ENCODE results near the gene SNX30.

SNX30 gene

DNA sequence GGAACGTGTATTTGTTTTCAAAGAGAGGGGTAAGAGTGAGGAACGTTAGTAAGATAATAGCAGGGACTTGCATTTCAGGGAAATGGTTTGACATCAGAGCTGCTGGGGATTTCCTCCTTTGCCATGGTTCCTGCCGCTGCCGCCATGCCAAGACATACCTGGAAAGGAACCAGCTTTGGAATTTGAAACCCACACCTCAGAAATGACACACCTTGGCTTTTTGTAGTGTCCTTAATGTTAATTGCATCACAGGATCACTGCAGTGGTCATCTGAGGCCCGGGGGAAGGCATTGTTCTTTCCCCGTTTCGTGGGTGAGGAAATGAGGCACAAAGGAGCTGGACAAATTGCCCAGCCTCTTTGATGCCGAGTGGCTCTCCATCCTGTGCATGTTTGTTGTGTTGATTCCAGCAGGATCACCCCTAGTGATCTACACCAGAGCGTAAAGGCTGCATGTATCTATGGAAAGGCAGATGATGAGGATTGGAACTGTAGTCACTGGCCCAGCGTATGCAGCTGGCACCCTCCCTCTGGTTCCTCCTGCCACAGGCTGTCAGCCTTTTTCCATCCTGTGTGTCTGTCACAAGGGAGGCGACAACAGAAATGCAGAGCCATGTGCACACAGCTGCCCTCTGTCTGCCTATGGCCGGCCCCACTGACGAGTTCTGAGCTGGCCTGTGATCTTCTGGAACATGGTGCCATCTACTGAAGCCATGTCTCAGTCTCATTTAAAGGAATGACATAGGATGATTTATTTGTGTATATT, 102.4 kb downstream of the SNX30 start:
- no peak overlapping the region for H3K27ac ChIP-seq (ENCODE audit: extremely low read depth, low read depth, low read length)
- CTCF ChIA-PET = interaction anchor here (0.6 kb wide), 1 partner anchor 68 kb away, joined by 4 read pairs; no protein-coding TSS in a partner anchor
- POLR2A ChIA-PET = no interaction called here
- no peaks in the 10 kb centered on the region for H3K4me1 ChIP-seq (ENCODE audit: control insufficient read depth, insufficient read depth, low read length)
- no peak for TF ChIP-seq KLF8 (tag by site-specific recombination; IDR thresholded peaks at IDR 0.05)
- TF ChIP-seq ZNF785 (tag by site-specific recombination; IDR thresholded peaks at IDR 0.05) = no peak
- TF ChIP-seq, protein P1, sequence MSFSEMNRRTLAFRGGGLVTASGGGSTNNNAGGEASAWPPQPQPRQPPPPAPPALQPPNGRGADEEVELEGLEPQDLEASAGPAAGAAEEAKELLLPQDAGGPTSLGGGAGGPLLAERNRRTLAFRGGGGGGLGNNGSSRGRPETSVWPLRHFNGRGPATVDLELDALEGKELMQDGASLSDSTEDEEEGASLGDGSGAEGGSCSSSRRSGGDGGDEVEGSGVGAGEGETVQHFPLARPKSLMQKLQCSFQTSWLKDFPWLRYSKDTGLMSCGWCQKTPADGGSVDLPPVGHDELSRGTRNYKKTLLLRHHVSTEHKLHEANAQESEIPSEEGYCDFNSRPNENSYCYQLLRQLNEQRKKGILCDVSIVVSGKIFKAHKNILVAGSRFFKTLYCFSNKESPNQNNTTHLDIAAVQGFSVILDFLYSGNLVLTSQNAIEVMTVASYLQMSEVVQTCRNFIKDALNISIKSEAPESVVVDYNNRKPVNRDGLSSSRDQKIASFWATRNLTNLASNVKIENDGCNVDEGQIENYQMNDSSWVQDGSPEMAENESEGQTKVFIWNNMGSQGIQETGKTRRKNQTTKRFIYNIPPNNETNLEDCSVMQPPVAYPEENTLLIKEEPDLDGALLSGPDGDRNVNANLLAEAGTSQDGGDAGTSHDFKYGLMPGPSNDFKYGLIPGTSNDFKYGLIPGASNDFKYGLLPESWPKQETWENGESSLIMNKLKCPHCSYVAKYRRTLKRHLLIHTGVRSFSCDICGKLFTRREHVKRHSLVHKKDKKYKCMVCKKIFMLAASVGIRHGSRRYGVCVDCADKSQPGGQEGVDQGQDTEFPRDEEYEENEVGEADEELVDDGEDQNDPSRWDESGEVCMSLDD (tag by site-specific recombination; IDR thresholded peaks at IDR 0.05) = no peak
- no peak for TF ChIP-seq ZSCAN30 (tag by site-specific recombination; IDR thresholded peaks at IDR 0.05)
- no peak for TF ChIP-seq ZNF202 (tag by site-specific recombination; IDR thresholded peaks at IDR 0.05; ENCODE audit: borderline replicate concordance)
- no peak for TF ChIP-seq ZNF302 (tag by site-specific recombination; IDR thresholded peaks at IDR 0.05; ENCODE audit: low read depth)
- TF ChIP-seq ZNF560 (tag by site-specific recombination; IDR thresholded peaks at IDR 0.05; ENCODE audit: borderline replicate concordance) = no peak
- TF ChIP-seq ZFP3 (tag by site-specific recombination; IDR thresholded peaks at IDR 0.05; ENCODE audit: low read depth) = no peak
- TF ChIP-seq YY2 (tag by site-specific recombination; IDR thresholded peaks at IDR 0.05) = no peak
- H3K4me3 ChIP-seq (ENCODE audit: low read depth, low read length) = no peak overlapping the region
- H3K36me3 ChIP-seq (ENCODE audit: control insufficient read depth in 2 of 2, insufficient read depth in 1 of 2, low read length in 2 of 2) = peaks cover 0 to 42% of the 10 kb centered on the region in 2 experiments; a peak in 1 of 3 replicates
- H3K9me3 ChIP-seq (ENCODE audit: control insufficient read depth, insufficient read depth, low read depth, low read length) = no peaks in the 10 kb centered on the region

DNA sequence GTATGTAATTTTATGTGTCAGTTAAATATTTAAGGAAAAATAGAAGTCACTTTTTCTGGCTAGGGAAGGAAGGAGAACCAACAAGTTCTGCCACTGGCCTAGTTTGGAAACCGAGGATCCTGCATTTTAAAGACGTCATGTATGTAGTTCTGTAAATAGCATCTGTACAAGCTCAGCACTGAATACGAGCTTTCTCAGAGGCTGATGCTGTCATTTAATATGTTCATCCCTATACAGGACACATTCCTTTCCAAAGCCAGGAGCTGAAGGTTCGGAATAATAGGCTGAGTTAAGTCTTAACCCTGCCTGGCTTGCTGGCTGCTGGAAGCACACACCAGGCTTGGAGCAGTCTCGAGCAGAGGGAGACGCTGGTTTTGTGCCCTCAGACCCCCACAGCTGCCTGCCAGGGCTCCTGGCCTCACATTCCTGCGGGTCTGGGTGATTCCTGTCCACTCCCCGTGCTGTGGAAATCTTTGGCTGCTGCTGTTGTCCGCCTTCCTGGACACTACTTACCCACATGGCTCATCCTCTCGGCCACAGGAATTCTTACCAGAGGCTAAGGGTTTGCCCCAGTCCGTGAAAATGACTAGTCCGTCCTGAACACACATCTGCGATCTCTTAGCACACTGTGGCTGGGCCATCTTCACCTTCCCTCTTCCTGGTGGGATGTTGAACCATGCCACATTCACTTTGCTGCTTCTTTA, 103.5 kb downstream of the SNX30 start:
- H3K27ac ChIP-seq (ENCODE audit: extremely low read depth, low read depth, low read length) = no peak overlapping the region
- no peaks in the 10 kb centered on the region for H3K4me1 ChIP-seq (ENCODE audit: control insufficient read depth, insufficient read depth, low read length)
- no peaks in the 10 kb centered on the region for H3K9me3 ChIP-seq (ENCODE audit: control insufficient read depth, insufficient read depth, low read depth, low read length)
- H3K4me3 ChIP-seq (ENCODE audit: low read depth, low read length) = no peak overlapping the region
- H3K36me3 ChIP-seq (ENCODE audit: control insufficient read depth in 2 of 2, insufficient read depth in 1 of 2, low read length in 2 of 2) = peaks cover 0 to 42% of the 10 kb centered on the region in 2 experiments; a peak in 1 of 3 replicates
- ChIA-PET POLR2A (no interaction called here), CTCF (no interaction called here)
- TF ChIP-seq ZNF366 (tag by site-specific recombination; conservative IDR thresholded peaks at IDR 0.05) (no peak), ZSCAN30 (tag by site-specific recombination; IDR thresholded peaks at IDR 0.05) (no peak), RBAK (tag by site-specific recombination; IDR thresholded peaks at IDR 0.05) (no peak), GFI1B (tag by site-specific recombination; IDR thresholded peaks at IDR 0.05) (no peak), ZNF155 (tag by site-specific recombination; IDR thresholded peaks at IDR 0.05) (no peak), ZNF404 (tag by site-specific recombination; IDR thresholded peaks at IDR 0.05) (no peak), ZNF624 (tag by site-specific recombination; IDR thresholded peaks at IDR 0.05) (no peak), GLI4 (tag by site-specific recombination; IDR thresholded peaks at IDR 0.05) (no peak), ZNF324 (tag by site-specific recombination; IDR thresholded peaks at IDR 0.05) (no peak), ZNF776 (tag by site-specific recombination; IDR thresholded peaks at IDR 0.05; ENCODE audit: borderline replicate concordance) (no peak)
- TF ChIP-seq, protein P2, sequence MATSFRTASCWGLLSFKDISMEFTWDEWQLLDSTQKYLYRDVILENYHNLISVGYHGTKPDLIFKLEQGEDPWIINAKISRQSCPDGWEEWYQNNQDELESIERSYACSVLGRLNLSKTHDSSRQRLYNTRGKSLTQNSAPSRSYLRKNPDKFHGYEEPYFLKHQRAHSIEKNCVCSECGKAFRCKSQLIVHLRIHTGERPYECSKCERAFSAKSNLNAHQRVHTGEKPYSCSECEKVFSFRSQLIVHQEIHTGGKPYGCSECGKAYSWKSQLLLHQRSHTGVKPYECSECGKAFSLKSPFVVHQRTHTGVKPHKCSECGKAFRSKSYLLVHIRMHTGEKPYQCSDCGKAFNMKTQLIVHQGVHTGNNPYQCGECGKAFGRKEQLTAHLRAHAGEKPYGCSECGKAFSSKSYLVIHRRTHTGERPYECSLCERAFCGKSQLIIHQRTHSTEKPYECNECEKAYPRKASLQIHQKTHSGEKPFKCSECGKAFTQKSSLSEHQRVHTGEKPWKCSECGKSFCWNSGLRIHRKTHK (tag by site-specific recombination; IDR thresholded peaks at IDR 0.05) = no peak

Data from HEK293 (cell line).